GM23338 (cell line): ENCODE data around the gene HDAC5. TPM values are rescaled to one million over a fixed set of nuclear protein-coding genes. Genes with fewer than 3 reads are reported as not detected.

Experiments used
- ATAC-seq: fragments of 200-7000 bp; cut with Tn5 transposase; 3 replicates; pipeline ENCODE4 v1.9.1; 2020
- DNase-seq: peaks from one replicate; pipeline ENCODE4 v3.0.0-alpha.2; 2015; ENCODE audit warnings: low spot score
- H2AFZ ChIP-seq: fragments of 200-600 bp; sonication (generic); 2 replicates; pipeline ENCODE4 v1.8.0; 2016; ENCODE audit warnings: antibody characterized with exemption, mild to moderate bottlenecking, moderate library complexity
- H3F3A ChIP-seq: fragments of 200-600 bp; sonication (generic); replicated peaks from 2 replicates; pipeline ENCODE4 v1.8.0; 2017; ENCODE audit warnings: antibody characterized with exemption, mixed run types, low read depth
- H3K27ac ChIP-seq: fragments of 200-600 bp; sonication (generic); 2 replicates; pipeline ENCODE4 v1.6.1; 2016; ENCODE audit warnings: low read depth
- H3K27me3 ChIP-seq: fragments of 200-600 bp; sonication (generic); 2 replicates; pipeline ENCODE4 v1.8.0; 2016; ENCODE audit warnings: mild to moderate bottlenecking, mixed run types, moderate library complexity; ENCODE audit not compliant: insufficient read depth
- H3K36me3 ChIP-seq: fragments of 200-600 bp; sonication (generic); 2 replicates; pipeline ENCODE4 v1.8.0; 2016; ENCODE audit warnings: mild to moderate bottlenecking; ENCODE audit not compliant: insufficient read depth
- H3K4me1 ChIP-seq: fragments of 200-600 bp; sonication (generic); 2 replicates; pipeline ENCODE4 v1.8.0; 2016; ENCODE audit warnings: mild to moderate bottlenecking, moderate library complexity; ENCODE audit not compliant: insufficient read depth
- H3K4me2 ChIP-seq: fragments of 200-600 bp; sonication (generic); 2 replicates; pipeline ENCODE4 v1.7.1; 2017; ENCODE audit warnings: mixed run types
- H3K4me3 ChIP-seq: fragments of 200-600 bp; sonication (generic); 2 replicates; pipeline ENCODE4 v1.6.1; 2016; ENCODE audit warnings: mixed run types
- H3K79me2 ChIP-seq: fragments of 200-600 bp; sonication (generic); replicated peaks from 2 replicates; pipeline ENCODE4 v1.8.0; 2017; ENCODE audit warnings: mild to moderate bottlenecking; ENCODE audit not compliant: insufficient read depth
- H3K9me2 ChIP-seq: fragments of 200-600 bp; sonication (generic); 2 replicates; pipeline ENCODE4 v1.8.0; 2017; ENCODE audit not compliant: insufficient read depth
- H4K20me1 ChIP-seq: fragments of 200-600 bp; sonication (generic); replicated peaks from 2 replicates; pipeline ENCODE4 v1.8.0; 2017; ENCODE audit warnings: mild to moderate bottlenecking; ENCODE audit not compliant: insufficient read depth
- H3K27ac Mint-ChIP-seq: 2 replicates; pipeline ENCODE4 v1.8.0; 2020; ENCODE audit warnings: inconsistent platforms, mild to moderate bottlenecking, moderate library complexity, mixed read lengths
- H3K27me3 Mint-ChIP-seq: 3 replicates; pipeline ENCODE4 v1.8.0; 2022; ENCODE audit warnings: low read depth, mild to moderate bottlenecking, moderate library complexity, mixed read lengths, inconsistent platforms; ENCODE audit not compliant: insufficient read depth, poor library complexity
- H3K36me3 Mint-ChIP-seq: 3 replicates; pipeline ENCODE4 v1.8.0; 2021; ENCODE audit warnings: low read depth, mild to moderate bottlenecking, inconsistent platforms, moderate library complexity, mixed read lengths
- H3K4me1 Mint-ChIP-seq: 3 replicates; pipeline ENCODE4 v1.8.0; 2020; ENCODE audit warnings: mild to moderate bottlenecking, inconsistent platforms, mixed read lengths
- H3K4me3 Mint-ChIP-seq: 3 replicates; pipeline ENCODE4 v1.8.0; 2021; ENCODE audit warnings: moderate library complexity, mild to moderate bottlenecking, inconsistent platforms, mixed read lengths
- H3K9me3 Mint-ChIP-seq: 3 replicates; pipeline ENCODE4 v1.8.0; 2020; ENCODE audit warnings: moderate library complexity, mild to moderate bottlenecking, inconsistent platforms, mixed read lengths
- CREB1 ChIP-seq: fragments of 250-450 bp; sonication (Bioruptor Pico); IDR thresholded peaks from 2 replicates; pipeline ENCODE4 v1.5.0; 2020; ENCODE audit warnings: low read depth, mild to moderate bottlenecking, moderate library complexity
- ETS1 ChIP-seq: IDR thresholded peaks from 2 replicates; pipeline ENCODE4 v1.6.1; 2016; ENCODE audit warnings: antibody characterized with exemption
- EZH2 ChIP-seq: fragments of 200-600 bp; sonication (generic); IDR thresholded peaks from one replicate; pipeline ENCODE4 v1.8.0; 2017; ENCODE audit warnings: antibody characterized with exemption, mild to moderate bottlenecking, low read depth; ENCODE audit not compliant: unreplicated experiment
- JUNB ChIP-seq: IDR thresholded peaks from one replicate; pipeline ENCODE4 v1.6.1; 2016; ENCODE audit warnings: antibody characterized with exemption; ENCODE audit not compliant: unreplicated experiment
- POLR2AphosphoS5 ChIP-seq: IDR thresholded peaks from 2 replicates; pipeline ENCODE4 v1.6.1; 2016; ENCODE audit warnings: antibody characterized with exemption, low read depth
- REST ChIP-seq: IDR thresholded peaks from one replicate; pipeline ENCODE4 v1.6.1; 2018; ENCODE audit warnings: antibody characterized with exemption; ENCODE audit not compliant: unreplicated experiment
- STAT1 ChIP-seq: IDR thresholded peaks from one replicate; pipeline ENCODE4 v1.6.1; 2016; ENCODE audit warnings: antibody characterized with exemption; ENCODE audit not compliant: unreplicated experiment
- ZNF114 ChIP-seq: fragments of 250-450 bp; sonication (Bioruptor Pico); IDR thresholded peaks from 2 replicates; pipeline ENCODE4 v1.5.0; 2020; ENCODE audit warnings: mild to moderate bottlenecking, moderate library complexity
- ZNF331 ChIP-seq: fragments of 250-450 bp; sonication (Bioruptor Pico); IDR thresholded peaks from 2 replicates; pipeline ENCODE4 v1.5.0; 2020; ENCODE audit warnings: low read depth, mild to moderate bottlenecking, moderate library complexity
- polyA plus RNA-seq: library from polyadenylated mRNA; unstranded; fragments of >200 nt; fragmentation: Nextera tagmentation; extraction: Ambion mirVana; gene quantifications from 2 replicates; pipeline ENCODE4 v1.2.1, GENCODE V29; 2016
- total RNA-seq: library from RNA; depleted of rRNA; stranded (reverse); fragments of >200 nt; shearing (Covaris generic); gene quantifications from 2 replicates; pipeline ENCODE4 v1.2.3, GENCODE V29; 2014
- TF ChIP-seq, protein P1 (sequence below), 2 experiments: fragments of 200-600 bp in 1 of 2; sonication (generic) in 1 of 2; conservative IDR thresholded peaks; 2 replicates each; pipeline versions ENCODE4 v1.5.1 to v1.6.1; 2016 to 2017; ENCODE audit warnings: antibody characterized with exemption in 2 of 2, low read depth in 2 of 2, mild to moderate bottlenecking in 2 of 2, moderate library complexity in 1 of 2

The HDAC5 gene
- total and polyA plus RNA-seq, 2 experiments from 2014 or later: 16.9 to 71.1 TPM

GRCh38 chr17:44147812-44148211 lies 24.4 kb upstream of the HDAC5 start:
- Histone ChIP-seq H3K27me3 (no peaks in the 10 kb centered on the region), H4K20me1 (peaks cover 14% of the 10 kb centered on the region), H3K27ac (no peak overlapping the region), H3K4me3 (no peak overlapping the region), H3F3A (0 out of 2 replicates have a peak, but pooled peaks cover 3% of the 10 kb centered on the region), H3K4me2 (no peak overlapping the region), H3K79me2 (peaks cover 52% of the 10 kb centered on the region), H3K36me3 (peaks cover 27% of the 10 kb centered on the region; the same call in 1 of the 2 replicates), H3K4me1 (no peaks in the 10 kb centered on the region), H3K9me2 (no peaks in the 10 kb centered on the region), H2AFZ (no peak overlapping the region)
- no peaks in the 10 kb centered on the region for H3K9me3 Mint-ChIP-seq
- DNase-seq (no peak), ATAC-seq (no peak)
- H3K4me3 Mint-ChIP-seq: no peak overlapping the region
- peaks cover 2% of the 10 kb centered on the region for H3K27me3 Mint-ChIP-seq
- no peak for TF ChIP-seq ETS1
- TF ChIP-seq CREB1 (CRISPR knock-in tag): no peak
- peaks cover 62% of the 10 kb centered on the region for H3K36me3 Mint-ChIP-seq
- H3K4me1 Mint-ChIP-seq: no peaks in the 10 kb centered on the region; the same call in 2 of the 3 replicates
- no peak overlapping the region for H3K27ac Mint-ChIP-seq

- Histone ChIP-seq H3K27me3 (no peaks in the 10 kb centered on the region), H3K4me2 (no peak overlapping the region), H3K79me2 (peaks cover 45% of the 10 kb centered on the region), H3K4me1 (no peaks in the 10 kb centered on the region), H3K36me3 (peaks cover 27% of the 10 kb centered on the region; the same call in 1 of the 2 replicates), H2AFZ (no peak overlapping the region), H3F3A (0 out of 2 replicates have a peak, but pooled peaks cover 3% of the 10 kb centered on the region), H4K20me1 (peaks cover 14% of the 10 kb centered on the region), H3K4me3 (no peak overlapping the region), H3K27ac (no peak overlapping the region), H3K9me2 (no peaks in the 10 kb centered on the region)
- Mint-ChIP-seq H3K27ac (no peak overlapping the region), H3K4me3 (no peak overlapping the region), H3K4me1 (peaks cover 2% of the 10 kb centered on the region; the same call in 1 of the 3 replicates), H3K27me3 (peaks cover 4% of the 10 kb centered on the region), H3K9me3 (no peaks in the 10 kb centered on the region; the same call in 2 of the 3 replicates), H3K36me3 (peaks cover 57% of the 10 kb centered on the region)
- DNase-seq (no peak), ATAC-seq (no peak)
- TF ChIP-seq, protein P1, sequence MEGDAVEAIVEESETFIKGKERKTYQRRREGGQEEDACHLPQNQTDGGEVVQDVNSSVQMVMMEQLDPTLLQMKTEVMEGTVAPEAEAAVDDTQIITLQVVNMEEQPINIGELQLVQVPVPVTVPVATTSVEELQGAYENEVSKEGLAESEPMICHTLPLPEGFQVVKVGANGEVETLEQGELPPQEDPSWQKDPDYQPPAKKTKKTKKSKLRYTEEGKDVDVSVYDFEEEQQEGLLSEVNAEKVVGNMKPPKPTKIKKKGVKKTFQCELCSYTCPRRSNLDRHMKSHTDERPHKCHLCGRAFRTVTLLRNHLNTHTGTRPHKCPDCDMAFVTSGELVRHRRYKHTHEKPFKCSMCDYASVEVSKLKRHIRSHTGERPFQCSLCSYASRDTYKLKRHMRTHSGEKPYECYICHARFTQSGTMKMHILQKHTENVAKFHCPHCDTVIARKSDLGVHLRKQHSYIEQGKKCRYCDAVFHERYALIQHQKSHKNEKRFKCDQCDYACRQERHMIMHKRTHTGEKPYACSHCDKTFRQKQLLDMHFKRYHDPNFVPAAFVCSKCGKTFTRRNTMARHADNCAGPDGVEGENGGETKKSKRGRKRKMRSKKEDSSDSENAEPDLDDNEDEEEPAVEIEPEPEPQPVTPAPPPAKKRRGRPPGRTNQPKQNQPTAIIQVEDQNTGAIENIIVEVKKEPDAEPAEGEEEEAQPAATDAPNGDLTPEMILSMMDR (conservative IDR thresholded peaks at IDR 0.05; ENCODE audit: low read depth in 2 of 2): no peak
- TF ChIP-seq ETS1 (no peak), REST (no peak), STAT1 (no peak), ZNF114 (CRISPR knock-in tag) (no peak), JUNB (no peak), EZH2 (no peak), POLR2AphosphoS5 (no peak), CREB1 (CRISPR knock-in tag) (no peak), ZNF331 (CRISPR knock-in tag) (no peak)
Measured at GRCh38 chr17:44146375-44147346, 23.2 kb upstream of the HDAC5 start.
